ENCODE data around the gene ANKRD39.

The ANKRD39 gene

GRCh38 chr2:96826546-96827278, 31.1 kb downstream of the ANKRD39 start:
- peaks cover 5% of the 10 kb centered on the region for H3K4me1 Mint-ChIP-seq
- no peaks in the 10 kb centered on the region for H3K27me3 Mint-ChIP-seq
- no peak overlapping the region for H3K4me3 Mint-ChIP-seq
- H3K36me3 Mint-ChIP-seq: peaks cover 23% of the 10 kb centered on the region
- ATAC-seq (ENCODE audit: low read depth) (no peak), DNase-seq (ENCODE audit: low spot score in 2 of 2) (no peak)
- no peaks in the 10 kb centered on the region for H3K9me3 Mint-ChIP-seq
- no peak overlapping the region for H3K27ac Mint-ChIP-seq

GRCh38 chr2:96825057-96825456, 32.8 kb downstream of the ANKRD39 start:
- ATAC-seq (ENCODE audit: low read depth): no peak
- DNase-seq (ENCODE audit: low spot score in 2 of 2): no peak
- Mint-ChIP-seq H3K4me3 (no peak overlapping the region), H3K36me3 (peaks cover 17% of the 10 kb centered on the region), H3K27ac (no peak overlapping the region), H3K9me3 (no peaks in the 10 kb centered on the region), H3K27me3 (no peaks in the 10 kb centered on the region), H3K4me1 (peaks cover 17% of the 10 kb centered on the region)

GRCh38 chr2:96824079-96824870, 33.5 kb downstream of the ANKRD39 start:
- H3K36me3 Mint-ChIP-seq: peaks cover 17% of the 10 kb centered on the region
- H3K27me3 Mint-ChIP-seq: no peaks in the 10 kb centered on the region
- peaks cover 25% of the 10 kb centered on the region for H3K4me1 Mint-ChIP-seq
- ATAC-seq (ENCODE audit: low read depth): no peak
- no peaks in the 10 kb centered on the region for H3K9me3 Mint-ChIP-seq
- H3K4me3 Mint-ChIP-seq: no peak overlapping the region
- no peak for DNase-seq (ENCODE audit: low spot score in 2 of 2)
- no peak overlapping the region for H3K27ac Mint-ChIP-seq

GRCh38 chr2:96823198-96823597, 34.6 kb downstream of the ANKRD39 start:
- DNase-seq (ENCODE audit: low spot score in 2 of 2) (no peak), ATAC-seq (ENCODE audit: low read depth) (no peak)
- H3K27ac Mint-ChIP-seq: no peak overlapping the region
- no peaks in the 10 kb centered on the region for H3K9me3 Mint-ChIP-seq
- no peaks in the 10 kb centered on the region for H3K27me3 Mint-ChIP-seq
- peaks cover 35% of the 10 kb centered on the region for H3K4me1 Mint-ChIP-seq
- no peak overlapping the region for H3K4me3 Mint-ChIP-seq
- H3K36me3 Mint-ChIP-seq: peaks cover 14% of the 10 kb centered on the region

GRCh38 chr2:96822786-96823185, 35.0 kb downstream of the ANKRD39 start:
- no peaks in the 10 kb centered on the region for H3K27me3 Mint-ChIP-seq
- H3K36me3 Mint-ChIP-seq: peaks cover 14% of the 10 kb centered on the region
- no peak overlapping the region for H3K27ac Mint-ChIP-seq
- H3K4me1 Mint-ChIP-seq: peaks cover 38% of the 10 kb centered on the region
- ATAC-seq (ENCODE audit: low read depth): no peak
- no peak overlapping the region for H3K4me3 Mint-ChIP-seq
- no peaks in the 10 kb centered on the region for H3K9me3 Mint-ChIP-seq
- no peak for DNase-seq (ENCODE audit: low spot score in 2 of 2)

- H3K36me3 Mint-ChIP-seq: peaks cover 14% of the 10 kb centered on the region
- no peaks in the 10 kb centered on the region for H3K27me3 Mint-ChIP-seq
- no peak overlapping the region for H3K4me3 Mint-ChIP-seq
- H3K9me3 Mint-ChIP-seq: no peaks in the 10 kb centered on the region
- peak overlapping the region; percentile 55 for H3K27ac Mint-ChIP-seq
- DNase-seq (ENCODE audit: low spot score in 2 of 2) (no peak), ATAC-seq (ENCODE audit: low read depth) (no peak)
- H3K4me1 Mint-ChIP-seq: peaks cover 41% of the 10 kb centered on the region
Observed at GRCh38 chr2:96821113-96821675, 36.6 kb downstream of the ANKRD39 start.

GRCh38 chr2:96819876-96820511, 37.8 kb downstream of the ANKRD39 start:
- H3K27ac Mint-ChIP-seq: no peak overlapping the region
- DNase-seq (ENCODE audit: low spot score in 2 of 2) (no peak), ATAC-seq (ENCODE audit: low read depth) (no peak)
- no peaks in the 10 kb centered on the region for H3K27me3 Mint-ChIP-seq
- peaks cover 14% of the 10 kb centered on the region for H3K36me3 Mint-ChIP-seq
- H3K4me1 Mint-ChIP-seq: peaks cover 45% of the 10 kb centered on the region
- H3K4me3 Mint-ChIP-seq: peak overlapping the region; percentile 18
- H3K9me3 Mint-ChIP-seq: no peaks in the 10 kb centered on the region

- no peak for DNase-seq (ENCODE audit: low spot score in 2 of 2)
- Mint-ChIP-seq H3K36me3 (peaks cover 14% of the 10 kb centered on the region), H3K9me3 (no peaks in the 10 kb centered on the region), H3K4me1 (peaks cover 46% of the 10 kb centered on the region), H3K27me3 (no peaks in the 10 kb centered on the region), H3K27ac (no peak overlapping the region), H3K4me3 (peak overlapping the region; percentile 58)
- ATAC-seq (ENCODE audit: low read depth): no peak
Observed at GRCh38 chr2:96819128-96819875, 38.5 kb downstream of the ANKRD39 start.

GRCh38 chr2:96817882-96818281, 39.9 kb downstream of the ANKRD39 start:
- no peak for ATAC-seq (ENCODE audit: low read depth)
- Mint-ChIP-seq H3K27me3 (no peaks in the 10 kb centered on the region), H3K27ac (peak overlapping the region; percentile 21), H3K4me3 (peak overlapping the region; percentile 84), H3K9me3 (no peaks in the 10 kb centered on the region), H3K4me1 (peaks cover 44% of the 10 kb centered on the region), H3K36me3 (peaks cover 11% of the 10 kb centered on the region)
- DNase-seq (ENCODE audit: low spot score in 2 of 2): no peak

- Mint-ChIP-seq H3K4me1 (peaks cover 49% of the 10 kb centered on the region), H3K27ac (no peak overlapping the region), H3K27me3 (no peaks in the 10 kb centered on the region), H3K4me3 (peak overlapping the region; percentile 84), H3K36me3 (peaks cover 11% of the 10 kb centered on the region), H3K9me3 (no peaks in the 10 kb centered on the region)
- DNase-seq (ENCODE audit: low spot score in 2 of 2) (no peak), ATAC-seq (ENCODE audit: low read depth) (no peak)
Observed at GRCh38 chr2:96816836-96817702, 40.7 kb downstream of the ANKRD39 start.

GRCh38 chr2:96816127-96816835, 41.5 kb downstream of the ANKRD39 start, which contains the start of gene CNNM3:
Gene CNNM3, plus strand, starts transcription at chr2:96816268. Its CDS starts 10 bp downstream, at chr2:96816278.
- Mint-ChIP-seq H3K4me3 (peak within 1 kb of the TSS; percentile 89), H3K27me3 (no peaks in the 10 kb centered on the region), H3K4me1 (peaks cover 49% of the 10 kb centered on the region), H3K27ac (peak within 1 kb of the TSS; percentile 75), H3K36me3 (peaks cover 13% of the 10 kb centered on the region), H3K9me3 (no peaks in the 10 kb centered on the region)
- DNase-seq (ENCODE audit: low spot score in 2 of 2) (peak; percentile 93 to 95), ATAC-seq (ENCODE audit: low read depth) (peak; percentile 86)

- Mint-ChIP-seq H3K4me3 (peak overlapping the region; percentile 89), H3K27me3 (no peaks in the 10 kb centered on the region), H3K9me3 (no peaks in the 10 kb centered on the region), H3K4me1 (peaks cover 48% of the 10 kb centered on the region), H3K36me3 (peaks cover 18% of the 10 kb centered on the region), H3K27ac (peak overlapping the region; percentile 75)
- DNase-seq (ENCODE audit: low spot score in 2 of 2): no peak
- no peak for ATAC-seq (ENCODE audit: low read depth)
Observed at GRCh38 chr2:96815326-96816126, 42.3 kb downstream of the ANKRD39 start.
